Measurements from ENCODE around the gene STT3B. TPM values are rescaled to one million over a fixed set of nuclear protein-coding genes. Genes with fewer than 3 reads are reported as not detected.

The STT3B gene
- 125 TPM for polyA plus RNA-seq
- long read RNA-seq, donor 1, full-length matches to known transcripts = 11 of 17 reads
- long read RNA-seq, donor 1, partial matches to known transcripts = 6 of 17 reads
- long read RNA-seq, donor 1, other reads (novel, unspliced or antisense) = 0 of 17 reads
- long read RNA-seq, donor 2, full-length matches to known transcripts = 17 of 29 reads
- long read RNA-seq, donor 2, partial matches to known transcripts = 12 of 29 reads
- long read RNA-seq, donor 2, other reads (novel, unspliced or antisense) = 0 of 29 reads
- long read RNA-seq, donor 3 = 0 reads
- long read RNA-seq, donor 4 = 0 reads
- long read RNA-seq, donor 5, full-length matches to known transcripts = 10 of 10 reads
- long read RNA-seq, donor 5, partial matches to known transcripts = 0 of 10 reads
- long read RNA-seq, donor 5, other reads (novel, unspliced or antisense) = 0 of 10 reads
- long read RNA-seq, donor 6, full-length matches to known transcripts = 18 of 23 reads
- long read RNA-seq, donor 6, partial matches to known transcripts = 5 of 23 reads
- long read RNA-seq, donor 6, other reads (novel, unspliced or antisense) = 0 of 23 reads
- long read RNA-seq, donor 7, full-length matches to known transcripts = 4 of 30 reads
- long read RNA-seq, donor 7, partial matches to known transcripts = 26 of 30 reads
- long read RNA-seq, donor 7, other reads (novel, unspliced or antisense) = 0 of 30 reads
- long read RNA-seq, donor 8, full-length matches to known transcripts = 9 of 27 reads
- long read RNA-seq, donor 8, partial matches to known transcripts = 18 of 27 reads
- long read RNA-seq, donor 8, other reads (novel, unspliced or antisense) = 0 of 27 reads
- long read RNA-seq, donor 9, full-length matches to known transcripts = 19 of 26 reads
- long read RNA-seq, donor 9, partial matches to known transcripts = 7 of 26 reads
- long read RNA-seq, donor 9, other reads (novel, unspliced or antisense) = 0 of 26 reads
- long read RNA-seq, donor 10, full-length matches to known transcripts = 18 of 23 reads
- long read RNA-seq, donor 10, partial matches to known transcripts = 5 of 23 reads
- long read RNA-seq, donor 10, other reads (novel, unspliced or antisense) = 0 of 23 reads
- long read RNA-seq, donor 11, full-length matches to known transcripts = 16 of 23 reads
- long read RNA-seq, donor 11, partial matches to known transcripts = 7 of 23 reads
- long read RNA-seq, donor 11, other reads (novel, unspliced or antisense) = 0 of 23 reads

DNA sequence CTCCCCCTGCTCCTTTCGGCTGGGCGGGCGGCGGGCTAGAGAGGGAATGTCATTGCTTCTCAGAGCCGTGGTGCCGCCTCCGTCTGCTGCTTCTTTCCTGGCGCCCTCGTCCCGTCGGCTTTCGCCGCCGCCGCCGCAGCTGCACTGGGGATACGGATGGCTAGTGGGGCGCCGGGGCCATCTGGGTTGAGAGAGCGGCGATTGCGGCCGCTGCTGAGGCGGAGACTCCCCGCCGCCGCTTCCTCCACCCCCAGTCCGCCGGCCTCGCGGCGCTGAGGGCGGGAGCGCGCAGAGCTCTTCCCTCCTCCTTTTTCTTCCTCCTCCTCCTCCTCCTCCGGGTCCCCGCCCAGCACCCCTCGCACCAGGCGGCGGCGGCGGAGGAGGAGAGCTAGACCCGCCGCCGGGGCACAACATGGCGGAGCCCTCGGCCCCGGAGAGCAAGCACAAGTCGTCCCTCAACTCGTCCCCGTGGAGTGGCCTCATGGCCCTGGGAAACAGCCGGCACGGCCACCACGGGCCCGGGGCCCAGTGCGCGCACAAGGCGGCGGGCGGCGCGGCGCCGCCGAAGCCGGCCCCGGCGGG, at the start of gene STT3B:
STT3B (plus strand) TSS at position 339 of the 582 bp plus-strand sequence; CDS start at position 413, 74 bp downstream.
- H3K27ac ChIP-seq (ENCODE audit: low read length) = peak within 1 kb of the TSS; percentile 100
- H3K4me3 ChIP-seq (ENCODE audit: low read length) = peak within 1 kb of the TSS; percentile 96
- peaks cover 11% of the 10 kb centered on the region for H3K4me1 ChIP-seq (ENCODE audit: control insufficient read depth, insufficient read depth, low read length)
- H3K9me3 ChIP-seq (ENCODE audit: control insufficient read depth, low read depth, low read length) = peaks cover 4% of the 10 kb centered on the region
- no peaks in the 10 kb centered on the region for H3K27me3 ChIP-seq (ENCODE audit: control insufficient read depth, insufficient read depth, low read length)
- WGBS (ENCODE audit: insufficient coverage, low lambda C conversion rate) = no CpG with 5 or more reads among the region's 68 CpGs
- peak in 1 of 2 donors; percentile 68 for DNase-seq
- H3K36me3 ChIP-seq (ENCODE audit: control insufficient read depth, insufficient read depth, low read length) = no peaks in the 10 kb centered on the region

DNA sequence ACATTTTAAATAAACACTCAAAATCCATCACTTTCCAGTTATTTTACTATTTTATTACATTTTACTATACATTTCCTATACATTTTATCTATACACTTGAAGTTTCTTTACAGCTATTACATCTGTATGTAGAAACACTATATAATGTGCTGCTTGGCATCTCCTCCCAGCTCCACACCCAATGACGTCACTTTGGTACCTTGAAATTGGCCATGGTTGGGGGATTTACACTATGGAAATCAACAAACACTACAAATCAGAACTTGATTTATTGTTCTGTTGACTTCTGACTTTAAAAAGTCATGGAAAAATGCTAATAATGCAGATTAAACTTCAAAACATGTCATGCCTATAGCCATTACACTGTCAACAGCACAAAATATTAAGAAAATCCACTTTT, 48.9 kb upstream of the STT3B start:
- H3K4me1 ChIP-seq (ENCODE audit: control insufficient read depth, insufficient read depth, low read length) = peaks cover 4% of the 10 kb centered on the region
- no CpG with 5 or more reads among the region's 1 CpG for whole genome bisulfite sequencing (ENCODE audit: insufficient coverage, low lambda C conversion rate)
- no peaks in the 10 kb centered on the region for H3K27me3 ChIP-seq (ENCODE audit: control insufficient read depth, insufficient read depth, low read length)
- H3K4me3 ChIP-seq (ENCODE audit: low read length) = no peak overlapping the region
- no peak overlapping the region for H3K27ac ChIP-seq (ENCODE audit: low read length)
- H3K36me3 ChIP-seq (ENCODE audit: control insufficient read depth, insufficient read depth, low read length) = no peaks in the 10 kb centered on the region
- no peak for DNase-seq
- no peaks in the 10 kb centered on the region for H3K9me3 ChIP-seq (ENCODE audit: control insufficient read depth, low read depth, low read length)

DNA sequence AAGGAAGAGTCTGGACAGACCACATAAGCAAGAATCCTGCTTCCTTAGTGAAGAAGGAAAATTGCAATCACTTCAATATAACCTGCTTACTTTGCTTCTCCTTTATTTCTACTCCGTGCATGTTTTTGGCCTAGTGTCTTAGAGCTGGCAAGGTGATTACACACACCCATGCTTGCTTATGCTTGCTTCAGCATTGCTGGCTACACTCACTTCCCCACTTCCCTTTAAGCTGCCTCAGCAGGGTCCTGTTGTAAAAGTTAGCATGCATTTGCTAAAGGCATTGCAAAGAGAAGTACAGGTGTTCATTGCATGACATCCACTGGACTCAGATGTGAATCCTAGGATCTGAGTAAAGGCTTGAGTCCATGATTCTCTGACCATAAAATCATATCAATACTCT, 47.5 kb upstream of the STT3B start:
- no peak overlapping the region for H3K4me3 ChIP-seq (ENCODE audit: low read length)
- no peaks in the 10 kb centered on the region for H3K36me3 ChIP-seq (ENCODE audit: control insufficient read depth, insufficient read depth, low read length)
- no CpG with 5 or more reads among the region's 1 CpG for WGBS (ENCODE audit: insufficient coverage, low lambda C conversion rate)
- DNase-seq = peak; percentile 26 to 29
- H3K27ac ChIP-seq (ENCODE audit: low read length) = no peak overlapping the region
- H3K9me3 ChIP-seq (ENCODE audit: control insufficient read depth, low read depth, low read length) = no peaks in the 10 kb centered on the region
- H3K27me3 ChIP-seq (ENCODE audit: control insufficient read depth, insufficient read depth, low read length) = no peaks in the 10 kb centered on the region
- H3K4me1 ChIP-seq (ENCODE audit: control insufficient read depth, insufficient read depth, low read length) = peaks cover 8% of the 10 kb centered on the region

- Histone ChIP-seq H3K9me3 (ENCODE audit: control insufficient read depth, low read depth, low read length) (no peaks in the 10 kb centered on the region), H3K4me1 (ENCODE audit: control insufficient read depth, insufficient read depth, low read length) (peaks cover 8% of the 10 kb centered on the region), H3K27ac (ENCODE audit: low read length) (no peak overlapping the region), H3K27me3 (ENCODE audit: control insufficient read depth, insufficient read depth, low read length) (no peaks in the 10 kb centered on the region), H3K36me3 (ENCODE audit: control insufficient read depth, insufficient read depth, low read length) (no peaks in the 10 kb centered on the region), H3K4me3 (ENCODE audit: low read length) (no peak overlapping the region)
- DNase-seq = no peak
- no CpG with 5 or more reads among the region's 7 CpGs for WGBS (ENCODE audit: insufficient coverage, low lambda C conversion rate)
Observed at GRCh38 chr3:31486865-31487533, 45.7 kb upstream of the STT3B start.

- no peaks in the 10 kb centered on the region for H3K27me3 ChIP-seq (ENCODE audit: control insufficient read depth, insufficient read depth, low read length)
- peak; percentile 38 to 46 for DNase-seq
- no peaks in the 10 kb centered on the region for H3K36me3 ChIP-seq (ENCODE audit: control insufficient read depth, insufficient read depth, low read length)
- peaks cover 21% of the 10 kb centered on the region for H3K4me1 ChIP-seq (ENCODE audit: control insufficient read depth, insufficient read depth, low read length)
- peak overlapping the region; percentile 19 for H3K27ac ChIP-seq (ENCODE audit: low read length)
- WGBS (ENCODE audit: insufficient coverage, low lambda C conversion rate) = 100% methylated on average over 1 of the region's 3 CpGs
- no peaks in the 10 kb centered on the region for H3K9me3 ChIP-seq (ENCODE audit: control insufficient read depth, low read depth, low read length)
- H3K4me3 ChIP-seq (ENCODE audit: low read length) = no peak overlapping the region
Observed at GRCh38 chr3:31488475-31489017, 44.2 kb upstream of the STT3B start.

DNA sequence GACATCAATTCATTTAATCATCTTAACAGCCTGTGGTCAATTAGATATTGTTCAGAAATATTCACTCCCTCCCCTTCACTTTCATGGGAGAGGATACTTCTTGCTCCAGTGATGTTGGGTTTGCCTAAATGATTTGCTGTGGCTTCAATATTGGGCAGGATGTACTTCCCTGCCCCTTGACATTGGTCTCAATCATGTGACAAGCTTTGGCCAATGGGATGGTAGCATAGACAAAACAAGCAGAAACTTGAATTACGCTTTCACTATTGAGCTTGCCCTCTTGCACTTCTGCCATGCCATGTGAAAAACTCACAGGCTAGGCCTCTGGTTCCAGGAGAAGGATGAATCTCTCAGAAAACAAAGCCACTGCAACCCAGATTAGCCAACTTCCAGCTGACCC, 42.2 kb upstream of the STT3B start:
- H3K9me3 ChIP-seq (ENCODE audit: control insufficient read depth, low read depth, low read length) = no peaks in the 10 kb centered on the region
- DNase-seq = no peak
- no peaks in the 10 kb centered on the region for H3K27me3 ChIP-seq (ENCODE audit: control insufficient read depth, insufficient read depth, low read length)
- WGBS (ENCODE audit: insufficient coverage, low lambda C conversion rate) = no CpG with 5 or more reads among the region's 1 CpG
- peaks cover 25% of the 10 kb centered on the region for H3K4me1 ChIP-seq (ENCODE audit: control insufficient read depth, insufficient read depth, low read length)
- no peak overlapping the region for H3K4me3 ChIP-seq (ENCODE audit: low read length)
- no peaks in the 10 kb centered on the region for H3K36me3 ChIP-seq (ENCODE audit: control insufficient read depth, insufficient read depth, low read length)
- no peak overlapping the region for H3K27ac ChIP-seq (ENCODE audit: low read length)

DNA sequence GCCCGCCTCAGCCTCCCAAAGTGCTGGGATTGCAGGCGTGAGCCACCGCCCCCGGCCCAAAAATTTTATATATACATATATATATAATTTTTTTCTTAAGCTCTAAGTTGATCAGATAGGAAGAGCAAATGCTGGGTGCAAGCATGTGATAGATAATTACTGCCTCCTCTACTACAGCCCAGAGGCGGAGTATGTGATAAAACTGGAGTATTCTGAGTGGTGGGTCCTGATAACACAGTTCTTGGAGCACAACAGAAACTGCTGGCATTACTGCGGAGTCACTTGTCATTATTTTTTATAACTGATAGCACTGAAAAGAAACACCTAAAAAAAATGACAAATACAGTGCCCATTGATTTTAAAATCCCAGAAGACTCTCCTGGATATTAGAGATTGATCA, 41.1 kb upstream of the STT3B start:
- DNase-seq = no peak
- no peaks in the 10 kb centered on the region for H3K9me3 ChIP-seq (ENCODE audit: control insufficient read depth, low read depth, low read length)
- no peak overlapping the region for H3K4me3 ChIP-seq (ENCODE audit: low read length)
- H3K27me3 ChIP-seq (ENCODE audit: control insufficient read depth, insufficient read depth, low read length) = no peaks in the 10 kb centered on the region
- H3K27ac ChIP-seq (ENCODE audit: low read length) = no peak overlapping the region
- WGBS (ENCODE audit: insufficient coverage, low lambda C conversion rate) = no CpG with 5 or more reads among the region's 6 CpGs
- H3K4me1 ChIP-seq (ENCODE audit: control insufficient read depth, insufficient read depth, low read length) = peaks cover 25% of the 10 kb centered on the region
- H3K36me3 ChIP-seq (ENCODE audit: control insufficient read depth, insufficient read depth, low read length) = no peaks in the 10 kb centered on the region

- H3K27me3 ChIP-seq (ENCODE audit: control insufficient read depth, insufficient read depth, low read length) = no peaks in the 10 kb centered on the region
- DNase-seq = peak; percentile 52 to 75
- peak overlapping the region; percentile 52 for H3K27ac ChIP-seq (ENCODE audit: low read length)
- no peaks in the 10 kb centered on the region for H3K9me3 ChIP-seq (ENCODE audit: control insufficient read depth, low read depth, low read length)
- no peak overlapping the region for H3K4me3 ChIP-seq (ENCODE audit: low read length)
- H3K36me3 ChIP-seq (ENCODE audit: control insufficient read depth, insufficient read depth, low read length) = no peaks in the 10 kb centered on the region
- H3K4me1 ChIP-seq (ENCODE audit: control insufficient read depth, insufficient read depth, low read length) = peaks cover 25% of the 10 kb centered on the region
Observed at GRCh38 chr3:31493149-31493548, 39.6 kb upstream of the STT3B start.

DNA sequence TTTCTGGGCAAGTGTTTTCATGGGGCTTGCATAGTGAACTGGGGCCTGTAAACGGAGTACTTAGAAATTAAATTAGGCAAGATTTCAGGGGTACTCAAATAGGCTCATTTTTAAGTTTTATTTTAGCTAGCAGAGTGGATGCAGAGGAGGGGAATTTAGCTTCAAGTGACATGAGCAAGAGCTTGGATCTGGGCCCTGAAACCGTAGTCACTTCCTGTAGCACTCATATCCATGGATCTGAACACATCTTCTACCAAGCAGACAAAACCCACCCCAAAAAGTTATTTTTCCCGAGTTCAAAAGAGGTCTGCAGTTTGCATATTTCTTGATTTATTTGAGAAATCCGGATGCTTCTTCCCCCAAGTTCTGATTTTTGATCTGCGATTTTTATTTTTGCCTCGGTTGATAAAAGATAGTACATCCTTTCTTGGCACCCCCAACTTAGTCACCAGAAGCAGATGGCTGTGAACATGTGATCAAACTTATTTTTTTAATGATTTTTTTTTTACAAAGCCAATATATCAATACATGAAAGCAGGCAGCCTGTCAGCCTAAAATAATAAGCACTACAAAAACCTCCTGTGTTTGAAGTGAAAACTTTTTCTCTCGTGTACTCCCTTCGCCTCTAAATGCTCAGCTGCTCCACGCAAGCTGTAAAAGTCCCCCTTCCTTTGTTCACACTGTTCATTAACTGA, 36.6 kb upstream of the STT3B start:
- no peak for DNase-seq
- Histone ChIP-seq H3K27me3 (ENCODE audit: control insufficient read depth, insufficient read depth, low read length) (no peaks in the 10 kb centered on the region), H3K36me3 (ENCODE audit: control insufficient read depth, insufficient read depth, low read length) (no peaks in the 10 kb centered on the region), H3K27ac (ENCODE audit: low read length) (peak overlapping the region; percentile 4), H3K4me3 (ENCODE audit: low read length) (no peak overlapping the region), H3K4me1 (ENCODE audit: control insufficient read depth, insufficient read depth, low read length) (peaks cover 17% of the 10 kb centered on the region), H3K9me3 (ENCODE audit: control insufficient read depth, low read depth, low read length) (no peaks in the 10 kb centered on the region)
- whole genome bisulfite sequencing (ENCODE audit: insufficient coverage, low lambda C conversion rate) = 92% methylated on average over 6 of the region's 9 CpGs
